K562 (cell line): ENCODE results near the gene ASMT. TPM values are rescaled to one million over a fixed set of nuclear protein-coding genes. Genes with fewer than 3 reads are reported as not detected.

Source experiments
- ATAC-seq: fragments of 200-7000 bp; cut with Tn5 transposase; 3 replicates; pipeline ENCODE4 v1.9.1; 2020; ENCODE audit warnings: moderate library complexity
- BruUV-seq: library from RNA; stranded (reverse); fragments of 400-500 nt; replicated peaks from 2 replicates; lab custom pipeline; 2021; lab: Mats Ljungman, UMichigan
- CTCF ChIA-PET: fragments of 300-600 bp; formaldehyde crosslinking; extraction: SDS; loops from one replicate; lab custom pipeline; 2021; ENCODE audit warnings: low intra/inter-chr PET ratio; lab: Yijun Ruan, JAX
- POLR2A ChIA-PET: fragments of 300-600, 350-650 bp; sonication (Branson Sonifier 250); formaldehyde crosslinking; extraction: SDS; loops from one replicate; lab custom pipeline; 2021; ENCODE audit warnings: antibody characterized with exemption, inconsistent platforms; lab: Yijun Ruan, JAX
- DNase-seq, 4 experiments: peaks; one replicate each; pipeline versions ENCODE4 v3.0.0 to v3.0.0-alpha.2; 2011 to 2018; ENCODE audit warnings: low spot score in 3 of 4, mixed read lengths in 3 of 4; ENCODE audit errors: extremely low read depth in 1 of 4
- FAIRE-seq: peaks from 2 replicates; lab custom pipeline; 2011; peaks lifted over from hg19 to GRCh38; lab: Jason Lieb, UNC
- H2AFZ ChIP-seq: 2 replicates; pipeline ENCODE4 v1.6.0; 2011; ENCODE audit warnings: low read depth, low read length, control low read depth, inconsistent platforms
- H3K27ac ChIP-seq: fragments of 200-600 bp; 3 replicates; pipeline ENCODE4 v1.8.0; 2011; ENCODE audit warnings: low read depth, mild to moderate bottlenecking, control low read depth, inconsistent platforms, low read length, moderate library complexity, mixed read lengths; ENCODE audit errors: extremely low read depth
- H3K27me3 ChIP-seq, 2 experiments: fragments of 300-600 bp in 1 of 2; 2 replicates in 1 of 2; 3 replicates in 1 of 2; pipeline versions ENCODE4 v1.6.0 to v1.8.0; 2011; ENCODE audit warnings: inconsistent platforms in 2 of 2, low read length in 2 of 2, mild to moderate bottlenecking in 1 of 2, mixed read lengths in 1 of 2, moderate library complexity in 1 of 2; ENCODE audit not compliant: control insufficient read depth in 2 of 2, insufficient read depth in 2 of 2
- H3K36me3 ChIP-seq: fragments of 300-600 bp; 3 replicates; pipeline ENCODE4 v1.8.0; 2011; ENCODE audit warnings: mild to moderate bottlenecking, low read length, inconsistent platforms; ENCODE audit not compliant: control insufficient read depth, insufficient read depth
- H3K4me1 ChIP-seq, 2 experiments: fragments of 200-600 bp in 1 of 2; replicated peaks in 1 of 2; 2 replicates in 1 of 2; 3 replicates in 1 of 2; pipeline versions ENCODE4 v1.5.1 to v1.8.0; 2011; ENCODE audit warnings: inconsistent platforms in 2 of 2, low read length in 2 of 2, mild to moderate bottlenecking in 1 of 2, mixed read lengths in 1 of 2, moderate library complexity in 1 of 2; ENCODE audit not compliant: control insufficient read depth in 2 of 2, insufficient read depth in 2 of 2
- H3K4me2 ChIP-seq: 2 replicates; pipeline ENCODE4 v1.6.1; 2011; ENCODE audit warnings: low read length, control low read depth, inconsistent platforms, mixed read lengths; ENCODE audit not compliant: insufficient read depth
- H3K4me3 ChIP-seq: fragments of 200-600 bp; sonication (generic), shearing (Covaris generic); 2 replicates; pipeline ENCODE4 v1.5.1; 2016; ENCODE audit warnings: control low read depth, inconsistent platforms
- H3K79me2 ChIP-seq: fragments of 200-600 bp; 3 replicates; pipeline ENCODE4 v1.8.0; 2011; ENCODE audit warnings: low read length, inconsistent platforms; ENCODE audit not compliant: control insufficient read depth, insufficient read depth
- H3K9ac ChIP-seq, 2 experiments: 2 replicates each; pipeline versions ENCODE4 v1.6.0 to v1.6.1; 2011; ENCODE audit warnings: low read depth in 2 of 2, low read length in 2 of 2, control low read depth in 1 of 2, inconsistent platforms in 1 of 2, mild to moderate bottlenecking in 1 of 2, mixed read lengths in 1 of 2; ENCODE audit not compliant: insufficient read depth in 1 of 2
- H3K9me1 ChIP-seq: one replicate; pipeline ENCODE4 v1.6.0; 2011; ENCODE audit warnings: inconsistent platforms, mild to moderate bottlenecking, low read length, moderate library complexity; ENCODE audit not compliant: control insufficient read depth, insufficient read depth
- H3K9me3 ChIP-seq: replicated peaks from 2 replicates; pipeline ENCODE4 v1.5.1; 2011; ENCODE audit warnings: low read depth, low read length, inconsistent platforms; ENCODE audit not compliant: control insufficient read depth, insufficient read depth
- H4K20me1 ChIP-seq: replicated peaks from 2 replicates; pipeline ENCODE4 v1.6.1; 2011; ENCODE audit warnings: low read length, inconsistent platforms, mixed read lengths; ENCODE audit not compliant: control insufficient read depth, insufficient read depth
- DEAF1 ChIP-seq: fragments of 450-650 bp; formaldehyde crosslinking; IDR thresholded peaks from 2 replicates; pipeline ENCODE4 v1.4.0; 2020; ENCODE audit warnings: mild to moderate bottlenecking, moderate library complexity
- FOXK1 ChIP-seq: sonication (generic); formaldehyde crosslinking; IDR thresholded peaks from 2 replicates; pipeline ENCODE4 v1.8.0; 2022; ENCODE audit warnings: missing genetic modification reagents, mild to moderate bottlenecking, borderline replicate concordance
- HMGXB4 ChIP-seq: sonication (generic); formaldehyde crosslinking; IDR thresholded peaks from 2 replicates; pipeline ENCODE4 v1.8.1; 2023; ENCODE audit warnings: mild to moderate bottlenecking, missing genetic modification reagents
- NR2F6 ChIP-seq: fragments of 450-650 bp; formaldehyde crosslinking; IDR thresholded peaks from 2 replicates; pipeline ENCODE4 v1.4.0; 2020; ENCODE audit warnings: mild to moderate bottlenecking
- SIRT6 ChIP-seq: IDR thresholded peaks from one replicate; pipeline ENCODE4 v1.6.1; 2012; ENCODE audit warnings: low read depth, mild to moderate bottlenecking, control low read depth, inconsistent platforms, low read length, moderate library complexity
- ZBTB40 ChIP-seq, 2 experiments: fragments of 450-650 bp in 1 of 2; sonication (generic) in 1 of 2; formaldehyde crosslinking in 1 of 2; IDR thresholded peaks; 2 replicates each; pipeline versions ENCODE4 v1.7.1 to v1.9.0; 2016 to 2022; ENCODE audit warnings: inconsistent platforms in 1 of 2, mild to moderate bottlenecking in 1 of 2, missing genetic modification reagents in 1 of 2
- ZNF253 ChIP-seq: fragments of 250-450 bp; sonication (Bioruptor Pico); conservative IDR thresholded peaks from 2 replicates; pipeline ENCODE4 v1.6.1; 2021; ENCODE audit warnings: mild to moderate bottlenecking
- ZNF75A ChIP-seq: fragments of 450-650 bp; formaldehyde crosslinking; IDR thresholded peaks from 2 replicates; pipeline ENCODE4 v1.4.0; 2020; ENCODE audit warnings: mild to moderate bottlenecking
- WGBS: fragments of 100-300 bp; shearing (Covaris generic); methylation state at CpG from one replicate; pipeline ENCODE4 v1.1.6; 2016; ENCODE audit warnings: low coverage, mixed read lengths; ENCODE audit not compliant: insufficient coverage; ENCODE audit errors: missing lambda C conversion rate; 5-methylcytosine and 5-hydroxymethylcytosine counted together
- in situ Hi-C: fragments of 300-500 bp; cut with MboI; formaldehyde crosslinking; loops from 4 replicates; pipeline ENCODE4 v1.15.0; 2018; ENCODE audit warnings: inconsistent platforms, mixed read lengths
- intact Hi-C: fragments of 100-400 bp; cut with micrococcal nuclease; formaldehyde crosslinking; loops from 2 replicates; pipeline ENCODE4 v1.14.2; 2022
- polyA plus RNA-seq, 8 experiments: library from polyadenylated mRNA; depleted of rRNA in 4 of 8; stranded (reverse) in 5 of 8; unstranded in 3 of 8; fragments of >200 nt; fragmentation: Nextera tagmentation in 2 of 8; fragmentation: Illumina TruSeq in 1 of 8; extraction: Ambion mirVana in 2 of 8; extraction: Trizol in 1 of 8; gene quantifications; 2 replicates each; pipeline versions ENCODE4 v1.2.1 to v1.2.3, GENCODE V29; 2011 to 2014; ENCODE audit warnings: inconsistent platforms in 1 of 8, missing spikeins in 1 of 8
- total RNA-seq, 7 experiments: library from RNA; depleted of rRNA in 6 of 7; stranded (reverse); fragments of >200 nt in 6 of 7; fragmentation: Illumina TruSeq in 2 of 7; extraction: Trizol in 2 of 7; gene quantifications; 2 replicates each; pipeline versions ENCODE4 v1.2.1 to v1.2.3, GENCODE V29; 2011 to 2021; ENCODE audit warnings: low replicate concordance in 1 of 7

The ASMT gene
- total and polyA plus RNA-seq, 9 of the 15 experiments (the other 6 are each of a cell fraction or from before 2014, with no cell fraction given): 0.06 TPM; not detected in 8

GRCh38 chrX:1659664-1660461, 45.0 kb downstream of the ASMT start:
- H3K27ac ChIP-seq: no peak overlapping the region
- FAIRE-seq (no peak), DNase-seq (no peak), ATAC-seq (no peak)
- no peaks in the 10 kb centered on the region for H3K9me1 ChIP-seq
- no TSS peak for BruUV-seq
- WGBS: 19% methylated on average over 26 of the region's 34 CpGs
- no peaks in the 10 kb centered on the region; a peak in 1 of 5 replicates for H3K4me1 ChIP-seq
- intact Hi-C loops (no loop called here), in situ Hi-C loops (loop anchor here (10.0 to 25.0 kb wide), 2 partner anchors 805 to 952 kb away; no protein-coding TSS in a partner anchor)
- ChIA-PET POLR2A (no interaction called here), CTCF (no interaction called here)
- H3K4me2 ChIP-seq: no peak overlapping the region
- peaks cover 0 to 8% of the 10 kb centered on the region in 2 experiments; a peak in 1 of 5 replicates for H3K27me3 ChIP-seq
- no peaks in the 10 kb centered on the region for H4K20me1 ChIP-seq
- no peak overlapping the region for H3K9ac ChIP-seq
- no peaks in the 10 kb centered on the region for H3K79me2 ChIP-seq
- H3K4me3 ChIP-seq: no peak overlapping the region
- H3K36me3 ChIP-seq: no peaks in the 10 kb centered on the region
- no peak overlapping the region for H2AFZ ChIP-seq
- no peaks in the 10 kb centered on the region for H3K9me3 ChIP-seq
- no peak for TF ChIP-seq NR2F6
- TF ChIP-seq DEAF1: no peak
- no peak for TF ChIP-seq FOXK1
- TF ChIP-seq HMGXB4 (CRISPR knock-in tag): no peak
- TF ChIP-seq ZNF253 (CRISPR knock-in tag): no peak
- TF ChIP-seq ZBTB40 (IDR thresholded peaks at IDR 0.05): no peak
- no peak for TF ChIP-seq ZBTB40 (CRISPR knock-in tag; IDR thresholded peaks at IDR 0.05)
- TF ChIP-seq ZNF75A (CRISPR knock-in tag): no peak
- TF ChIP-seq SIRT6: no peak
